ENCODE results near the gene PIKFYVE. TPM values are rescaled to one million over a fixed set of nuclear protein-coding genes. Genes with fewer than 3 reads are reported as not detected.

The PIKFYVE gene
- total and polyA plus RNA-seq, 11 donors, result 4.2 to 31.4 (median 20.2) TPM

GRCh38 chr2:208318127-208318526 is 52.1 kb downstream of the PIKFYVE start:
- peaks cover 3 to 30% (median 21%) of the 10 kb centered on the region in 12 donors for H3K4me1 ChIP-seq
- ATAC-seq, result peak in 1 of 4 donors; percentile 57
- H3K27me3 ChIP-seq, result no peaks in the 10 kb centered on the region
- H3K36me3 ChIP-seq, result peaks cover 0 to 68% (median 47%) of the 10 kb centered on the region in 9 donors
- intact Hi-C loops (cut with DNase I), result no loop called here
- 42 to 48% (median 47%) methylated on average over 2 of the region's 2 CpGs for WGBS, 4 donors
- peak overlapping the region in 1 of 12 donors; percentile 10 for H3K27ac ChIP-seq
- no peak for DNase-seq
- H3K4me3 ChIP-seq, result no peak overlapping the region
- no peak for TF ChIP-seq POLR2A (IDR thresholded peaks at IDR 0.05)
- TF ChIP-seq, protein P1, sequence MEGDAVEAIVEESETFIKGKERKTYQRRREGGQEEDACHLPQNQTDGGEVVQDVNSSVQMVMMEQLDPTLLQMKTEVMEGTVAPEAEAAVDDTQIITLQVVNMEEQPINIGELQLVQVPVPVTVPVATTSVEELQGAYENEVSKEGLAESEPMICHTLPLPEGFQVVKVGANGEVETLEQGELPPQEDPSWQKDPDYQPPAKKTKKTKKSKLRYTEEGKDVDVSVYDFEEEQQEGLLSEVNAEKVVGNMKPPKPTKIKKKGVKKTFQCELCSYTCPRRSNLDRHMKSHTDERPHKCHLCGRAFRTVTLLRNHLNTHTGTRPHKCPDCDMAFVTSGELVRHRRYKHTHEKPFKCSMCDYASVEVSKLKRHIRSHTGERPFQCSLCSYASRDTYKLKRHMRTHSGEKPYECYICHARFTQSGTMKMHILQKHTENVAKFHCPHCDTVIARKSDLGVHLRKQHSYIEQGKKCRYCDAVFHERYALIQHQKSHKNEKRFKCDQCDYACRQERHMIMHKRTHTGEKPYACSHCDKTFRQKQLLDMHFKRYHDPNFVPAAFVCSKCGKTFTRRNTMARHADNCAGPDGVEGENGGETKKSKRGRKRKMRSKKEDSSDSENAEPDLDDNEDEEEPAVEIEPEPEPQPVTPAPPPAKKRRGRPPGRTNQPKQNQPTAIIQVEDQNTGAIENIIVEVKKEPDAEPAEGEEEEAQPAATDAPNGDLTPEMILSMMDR (IDR thresholded peaks at IDR 0.05), result no peak
- no peaks in the 10 kb centered on the region for H3K9me3 ChIP-seq

GRCh38 chr2:208319391-208319790 is 53.3 kb downstream of the PIKFYVE start:
- TF ChIP-seq POLR2A (IDR thresholded peaks at IDR 0.05), result no peak
- TF ChIP-seq, protein P1 (IDR thresholded peaks at IDR 0.05), result no peak
- Histone ChIP-seq H3K27me3 (no peaks in the 10 kb centered on the region), H3K4me1 (peaks cover 3 to 30% (median 21%) of the 10 kb centered on the region in 12 donors), H3K9me3 (no peaks in the 10 kb centered on the region), H3K4me3 (no peak overlapping the region), H3K36me3 (peaks cover 0 to 66% (median 46%) of the 10 kb centered on the region in 9 donors), H3K27ac (peak overlapping the region in 2 of 12 donors; percentile 63 to 88)
- intact Hi-C loops (cut with DNase I), result no loop called here
- 76 to 78% (median 77%) methylated on average over 2 of the region's 2 CpGs for WGBS, 4 donors
- DNase-seq, result no peak
- ATAC-seq, result no peak

GRCh38 chr2:208320686-208321085 is 54.6 kb downstream of the PIKFYVE start:
- Histone ChIP-seq H3K4me3 (peak overlapping the region in 4 of 12 donors; percentile 10 to 30 (median 16)), H3K9me3 (no peaks in the 10 kb centered on the region), H3K27ac (peak overlapping the region; percentile 39 to 88 (median 65)), H3K36me3 (peaks cover 0 to 66% (median 46%) of the 10 kb centered on the region in 9 donors), H3K27me3 (no peaks in the 10 kb centered on the region), H3K4me1 (peaks cover 3 to 30% (median 21%) of the 10 kb centered on the region in 12 donors)
- intact Hi-C loops (cut with DNase I), result loop anchor here in 1 of 10 donors (2.0 kb wide), 1 partner anchor 66 kb away; the partner anchor contains the start of gene IDH1
- DNase-seq, result peak; percentile 56 to 72 (median 66)
- 4 to 10% (median 6%) methylated on average over 2 of the region's 2 CpGs for WGBS, 4 donors
- peak; percentile 90 to 98 (median 96) for ATAC-seq
- TF ChIP-seq POLR2A (IDR thresholded peaks at IDR 0.05), result no peak
- TF ChIP-seq, protein P1 (IDR thresholded peaks at IDR 0.05), result no peak

GRCh38 chr2:208326016-208326415 is 60.0 kb downstream of the PIKFYVE start:
- no peak overlapping the region for H3K27ac ChIP-seq
- intact Hi-C loops (cut with DNase I), result no loop called here
- WGBS, 4 donors, result 78 to 93% (median 88%) methylated on average over 4 of the region's 4 CpGs
- H3K27me3 ChIP-seq, result no peaks in the 10 kb centered on the region
- DNase-seq, result no peak
- no peak overlapping the region for H3K4me3 ChIP-seq
- no peak for ATAC-seq
- peaks cover 0 to 10% (median 3%) of the 10 kb centered on the region in 12 donors for H3K4me1 ChIP-seq
- H3K36me3 ChIP-seq, result peaks cover 0 to 83% (median 72%) of the 10 kb centered on the region in 9 donors
- no peaks in the 10 kb centered on the region for H3K9me3 ChIP-seq
- no peak for TF ChIP-seq POLR2A (IDR thresholded peaks at IDR 0.05)
- TF ChIP-seq, protein P1 (IDR thresholded peaks at IDR 0.05), result no peak

All from heart left ventricle (tissue), 16 donors.